ENCODE measurements around the gene WWOX.
A peak's percentile ranks its signal among the peaks of the same experiment; 100 is the strongest.
"Not testable (repeated sequence)": the region's sequence is repeated elsewhere in the genome, so short reads cannot be mapped to it uniquely, and the experiment has no call there.

WWOX gene

GRCh38 chr16:79012671-79013434 is 913.4 kb downstream of the WWOX start:
- DNase-seq, result no peak

GRCh38 chr16:79013930-79014660 is 914.6 kb downstream of the WWOX start:
- no peak for DNase-seq

- DNase-seq, result no peak
Observed at GRCh38 chr16:79018650-79019429, 919.4 kb downstream of the WWOX start.

GRCh38 chr16:79019431-79019830 is 920.0 kb downstream of the WWOX start:
- no peak for DNase-seq

- no peak for DNase-seq
Observed at GRCh38 chr16:79021991-79022630, 922.7 kb downstream of the WWOX start.

GRCh38 chr16:79026117-79026516 is 926.7 kb downstream of the WWOX start:
- no peak for DNase-seq

- DNase-seq, result no peak
Observed at GRCh38 chr16:79036541-79036940, 937.1 kb downstream of the WWOX start.

- no peak for DNase-seq
Observed at GRCh38 chr16:79037521-79038373, 938.3 kb downstream of the WWOX start.

GRCh38 chr16:79041206-79041605 is 941.8 kb downstream of the WWOX start:
- DNase-seq, result no peak

- DNase-seq, result no peak
Observed at GRCh38 chr16:79042141-79042540, 942.7 kb downstream of the WWOX start.

GRCh38 chr16:79042886-79043285 is 943.4 kb downstream of the WWOX start:
- DNase-seq, result no peak

- no peak for DNase-seq
Observed at GRCh38 chr16:79045191-79045590, 945.7 kb downstream of the WWOX start.

- DNase-seq, result peak; percentile 43
Observed at GRCh38 chr16:79047337-79047736, 947.9 kb downstream of the WWOX start.

- DNase-seq, result no peak
Observed at GRCh38 chr16:79049040-79049439, 949.6 kb downstream of the WWOX start.

GRCh38 chr16:79050063-79050462 is 950.6 kb downstream of the WWOX start:
- no peak for DNase-seq

- no peak for DNase-seq
Observed at GRCh38 chr16:79051313-79051712, 951.9 kb downstream of the WWOX start.

GRCh38 chr16:79052198-79052597 is 952.7 kb downstream of the WWOX start:
- DNase-seq, result not testable (repeated sequence)

GRCh38 chr16:79053577-79053976 is 954.1 kb downstream of the WWOX start:
- DNase-seq, result no peak

- no peak for DNase-seq
Observed at GRCh38 chr16:79054211-79054984, 954.9 kb downstream of the WWOX start.

- DNase-seq, result no peak
Observed at GRCh38 chr16:79055251-79055970, 956.0 kb downstream of the WWOX start.

GRCh38 chr16:79061181-79061580 is 961.7 kb downstream of the WWOX start:
- DNase-seq, result no peak
